ENCODE data around the gene TANC1.

Gene TANC1

DNA sequence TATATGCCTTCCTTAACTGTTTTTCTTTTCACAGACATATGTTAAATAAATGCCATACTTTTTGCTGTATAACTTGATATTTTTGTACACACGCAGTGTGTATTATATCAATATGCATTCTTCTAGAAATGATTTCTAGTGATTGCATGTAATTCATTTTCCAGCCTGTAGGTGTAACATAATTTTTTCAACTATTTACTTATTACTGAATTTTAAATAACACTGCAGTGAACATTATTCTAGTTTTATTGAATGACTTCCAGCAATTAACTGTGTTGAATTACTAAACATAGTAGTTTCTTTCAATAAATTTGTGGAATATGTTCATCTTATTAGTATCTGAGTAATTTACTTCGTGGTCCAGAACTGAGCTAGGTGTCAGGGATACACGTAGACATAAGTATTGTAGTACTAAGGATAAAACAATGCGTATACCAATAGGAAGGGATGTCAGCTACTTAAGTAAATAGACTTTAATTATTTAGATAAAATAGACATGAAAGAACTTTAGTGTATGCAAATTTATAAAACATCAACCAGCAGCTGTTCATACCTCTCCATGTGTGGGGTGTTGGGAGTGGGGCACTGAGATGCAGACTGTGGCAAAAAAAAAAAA, 28.0 kb downstream of the TANC1 start:
- no peaks in the 10 kb centered on the region for H3K9me3 Mint-ChIP-seq
- TF ChIP-seq, protein P1, sequence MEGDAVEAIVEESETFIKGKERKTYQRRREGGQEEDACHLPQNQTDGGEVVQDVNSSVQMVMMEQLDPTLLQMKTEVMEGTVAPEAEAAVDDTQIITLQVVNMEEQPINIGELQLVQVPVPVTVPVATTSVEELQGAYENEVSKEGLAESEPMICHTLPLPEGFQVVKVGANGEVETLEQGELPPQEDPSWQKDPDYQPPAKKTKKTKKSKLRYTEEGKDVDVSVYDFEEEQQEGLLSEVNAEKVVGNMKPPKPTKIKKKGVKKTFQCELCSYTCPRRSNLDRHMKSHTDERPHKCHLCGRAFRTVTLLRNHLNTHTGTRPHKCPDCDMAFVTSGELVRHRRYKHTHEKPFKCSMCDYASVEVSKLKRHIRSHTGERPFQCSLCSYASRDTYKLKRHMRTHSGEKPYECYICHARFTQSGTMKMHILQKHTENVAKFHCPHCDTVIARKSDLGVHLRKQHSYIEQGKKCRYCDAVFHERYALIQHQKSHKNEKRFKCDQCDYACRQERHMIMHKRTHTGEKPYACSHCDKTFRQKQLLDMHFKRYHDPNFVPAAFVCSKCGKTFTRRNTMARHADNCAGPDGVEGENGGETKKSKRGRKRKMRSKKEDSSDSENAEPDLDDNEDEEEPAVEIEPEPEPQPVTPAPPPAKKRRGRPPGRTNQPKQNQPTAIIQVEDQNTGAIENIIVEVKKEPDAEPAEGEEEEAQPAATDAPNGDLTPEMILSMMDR (IDR thresholded peaks at IDR 0.05): peak; percentile 40
- peak overlapping the region; percentile 47 for H3K4me3 Mint-ChIP-seq
- DNase-seq: no peak
- H3K27me3 Mint-ChIP-seq (ENCODE audit: low read depth, poor library complexity): no peaks in the 10 kb centered on the region
- peaks cover 20% of the 10 kb centered on the region for H3K36me3 Mint-ChIP-seq (ENCODE audit: low read depth)
- H3K4me1 Mint-ChIP-seq: peaks cover 19% of the 10 kb centered on the region
- peak overlapping the region; percentile 83 for H3K27ac Mint-ChIP-seq

- Mint-ChIP-seq H3K9me3 (no peaks in the 10 kb centered on the region), H3K4me3 (peak overlapping the region; percentile 47), H3K27ac (peak overlapping the region; percentile 83), H3K4me1 (peaks cover 12% of the 10 kb centered on the region), H3K27me3 (ENCODE audit: low read depth, poor library complexity) (no peaks in the 10 kb centered on the region), H3K36me3 (ENCODE audit: low read depth) (peaks cover 14% of the 10 kb centered on the region)
- TF ChIP-seq, protein P1 (IDR thresholded peaks at IDR 0.05): no peak
- DNase-seq: no peak
Observed at GRCh38 chr2:158997037-158997790, 28.8 kb downstream of the TANC1 start.

DNA sequence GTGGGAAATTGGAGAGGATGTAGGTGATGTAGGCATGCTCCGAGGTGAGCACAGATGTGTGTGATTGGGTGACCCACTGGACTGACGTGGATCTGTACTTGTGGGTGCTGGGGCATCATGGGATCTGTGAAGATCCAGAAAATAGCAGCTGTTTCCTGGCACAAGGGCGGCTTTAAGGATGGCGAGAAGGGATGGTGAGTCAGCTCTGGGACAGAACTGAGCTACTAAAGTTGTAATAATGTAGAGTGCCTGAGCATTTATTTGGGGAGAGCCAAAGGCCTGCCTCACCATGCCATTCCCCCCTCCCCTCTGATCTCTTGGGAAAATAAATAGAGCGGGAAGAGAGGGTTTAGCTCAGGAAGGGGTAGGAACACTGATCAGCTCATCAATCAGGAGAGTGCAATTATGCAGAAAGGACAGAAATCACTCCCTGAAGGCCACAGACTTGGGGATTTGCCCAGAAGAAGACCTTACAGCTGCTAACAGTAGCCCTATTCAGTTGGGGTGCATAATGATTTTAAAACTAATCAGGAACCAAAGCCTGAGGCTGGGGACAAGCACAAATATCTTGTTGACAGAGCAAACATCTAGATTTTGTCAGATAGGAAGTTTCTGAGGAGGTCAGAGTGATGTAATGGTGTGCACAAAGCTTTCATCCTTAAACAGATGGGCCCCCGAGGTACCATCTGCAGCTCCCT, 30.3 kb downstream of the TANC1 start:
- Mint-ChIP-seq H3K36me3 (ENCODE audit: low read depth) (peaks cover 18% of the 10 kb centered on the region), H3K9me3 (peaks cover 10% of the 10 kb centered on the region), H3K4me3 (peak overlapping the region; percentile 45), H3K27ac (peak overlapping the region; percentile 98), H3K4me1 (no peaks in the 10 kb centered on the region), H3K27me3 (ENCODE audit: low read depth, poor library complexity) (no peaks in the 10 kb centered on the region)
- DNase-seq: peak; percentile 10
- TF ChIP-seq, protein P1 (IDR thresholded peaks at IDR 0.05): no peak

- Mint-ChIP-seq H3K9me3 (peaks cover 17% of the 10 kb centered on the region), H3K36me3 (ENCODE audit: low read depth) (peaks cover 23% of the 10 kb centered on the region), H3K27me3 (ENCODE audit: low read depth, poor library complexity) (no peaks in the 10 kb centered on the region), H3K4me3 (peak overlapping the region; percentile 60), H3K27ac (no peak overlapping the region), H3K4me1 (no peaks in the 10 kb centered on the region)
- TF ChIP-seq, protein P1 (IDR thresholded peaks at IDR 0.05): no peak
- no peak for DNase-seq
Observed at GRCh38 chr2:158999458-158999857, 31.0 kb downstream of the TANC1 start.

DNA sequence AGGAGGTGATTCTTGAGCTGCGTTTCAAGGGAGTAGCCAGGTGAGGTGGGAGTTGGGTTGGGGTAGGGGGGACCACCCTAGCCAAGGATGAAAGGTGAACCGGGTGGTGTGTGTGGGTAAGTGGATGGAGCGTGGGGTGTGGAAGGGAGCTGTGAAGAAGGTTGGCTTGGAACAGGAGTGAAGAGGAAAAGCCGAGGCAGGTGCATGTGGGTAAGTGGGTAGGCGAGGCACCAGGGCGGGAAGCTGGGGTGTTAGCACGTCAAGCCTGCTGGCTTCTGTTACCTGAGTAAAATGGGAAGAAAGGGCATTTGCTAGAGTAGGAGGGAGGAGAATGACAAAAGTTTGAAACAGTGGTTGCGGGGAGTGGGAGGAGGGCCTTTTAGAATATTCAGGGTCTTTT, 31.6 kb downstream of the TANC1 start:
- no peak overlapping the region for H3K4me3 Mint-ChIP-seq
- no peaks in the 10 kb centered on the region for H3K27me3 Mint-ChIP-seq (ENCODE audit: low read depth, poor library complexity)
- no peak overlapping the region for H3K27ac Mint-ChIP-seq
- H3K36me3 Mint-ChIP-seq (ENCODE audit: low read depth): peaks cover 29% of the 10 kb centered on the region
- peaks cover 23% of the 10 kb centered on the region for H3K9me3 Mint-ChIP-seq
- no peak for DNase-seq
- TF ChIP-seq, protein P1 (IDR thresholded peaks at IDR 0.05): no peak
- H3K4me1 Mint-ChIP-seq: no peaks in the 10 kb centered on the region
